ENCODE results near the gene PEAR1. TPM values are rescaled to one million over a fixed set of nuclear protein-coding genes. Genes with fewer than 3 reads are reported as not detected.

The PEAR1 gene
- polyA plus RNA-seq, 1 experiment = 14.9 TPM

DNA sequence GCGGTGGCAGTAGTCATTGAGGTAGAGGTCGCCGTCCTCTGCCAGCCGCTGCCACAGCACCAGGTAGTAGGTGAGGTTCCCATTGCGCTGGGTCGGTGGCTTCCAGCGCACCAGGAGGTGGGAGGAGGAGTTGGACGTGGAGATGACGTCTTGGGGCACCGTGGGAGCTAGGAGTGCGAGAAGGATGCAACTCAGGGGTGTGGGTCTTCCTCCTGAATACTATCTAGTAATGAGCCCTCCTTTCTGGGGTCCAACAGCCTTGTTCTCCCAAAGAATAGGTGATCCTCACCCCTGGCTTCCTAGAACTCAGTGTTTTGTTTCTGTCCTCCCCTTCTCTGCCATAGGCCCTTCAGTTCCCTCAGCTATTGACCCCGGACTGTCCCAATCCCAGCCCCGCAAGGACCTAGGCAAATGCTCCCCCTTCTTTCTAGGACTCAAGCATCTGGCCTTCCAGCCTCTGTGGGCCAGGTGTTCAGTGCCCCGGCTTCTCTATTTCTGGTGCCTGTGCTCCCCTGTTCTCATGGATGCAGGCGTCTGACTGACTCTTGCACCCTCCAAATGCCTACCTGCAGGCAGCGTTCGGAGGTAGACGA, 47.5 kb upstream of the PEAR1 start:
- POLR2A ChIA-PET = no interaction called here
- CTCF ChIA-PET = no interaction called here
- no peak overlapping the region for H3K27ac ChIP-seq (ENCODE audit: low read depth, low read length)
- no peak overlapping the region for H3K4me3 ChIP-seq (ENCODE audit: low read depth, low read length)
- no peak for DNase-seq (ENCODE audit: low read depth, low spot score)
- TF ChIP-seq, protein P1, sequence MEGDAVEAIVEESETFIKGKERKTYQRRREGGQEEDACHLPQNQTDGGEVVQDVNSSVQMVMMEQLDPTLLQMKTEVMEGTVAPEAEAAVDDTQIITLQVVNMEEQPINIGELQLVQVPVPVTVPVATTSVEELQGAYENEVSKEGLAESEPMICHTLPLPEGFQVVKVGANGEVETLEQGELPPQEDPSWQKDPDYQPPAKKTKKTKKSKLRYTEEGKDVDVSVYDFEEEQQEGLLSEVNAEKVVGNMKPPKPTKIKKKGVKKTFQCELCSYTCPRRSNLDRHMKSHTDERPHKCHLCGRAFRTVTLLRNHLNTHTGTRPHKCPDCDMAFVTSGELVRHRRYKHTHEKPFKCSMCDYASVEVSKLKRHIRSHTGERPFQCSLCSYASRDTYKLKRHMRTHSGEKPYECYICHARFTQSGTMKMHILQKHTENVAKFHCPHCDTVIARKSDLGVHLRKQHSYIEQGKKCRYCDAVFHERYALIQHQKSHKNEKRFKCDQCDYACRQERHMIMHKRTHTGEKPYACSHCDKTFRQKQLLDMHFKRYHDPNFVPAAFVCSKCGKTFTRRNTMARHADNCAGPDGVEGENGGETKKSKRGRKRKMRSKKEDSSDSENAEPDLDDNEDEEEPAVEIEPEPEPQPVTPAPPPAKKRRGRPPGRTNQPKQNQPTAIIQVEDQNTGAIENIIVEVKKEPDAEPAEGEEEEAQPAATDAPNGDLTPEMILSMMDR (IDR thresholded peaks at IDR 0.05; ENCODE audit: low read depth, low read length) = no peak
- H3K9me3 ChIP-seq (ENCODE audit: control insufficient read depth, insufficient read depth, low read length) = peaks cover 3% of the 10 kb centered on the region; the same call in 1 of the 2 replicates
- H3K27me3 ChIP-seq (ENCODE audit: control insufficient read depth, insufficient read depth, low read length) = peaks cover 87% of the 10 kb centered on the region

DNA sequence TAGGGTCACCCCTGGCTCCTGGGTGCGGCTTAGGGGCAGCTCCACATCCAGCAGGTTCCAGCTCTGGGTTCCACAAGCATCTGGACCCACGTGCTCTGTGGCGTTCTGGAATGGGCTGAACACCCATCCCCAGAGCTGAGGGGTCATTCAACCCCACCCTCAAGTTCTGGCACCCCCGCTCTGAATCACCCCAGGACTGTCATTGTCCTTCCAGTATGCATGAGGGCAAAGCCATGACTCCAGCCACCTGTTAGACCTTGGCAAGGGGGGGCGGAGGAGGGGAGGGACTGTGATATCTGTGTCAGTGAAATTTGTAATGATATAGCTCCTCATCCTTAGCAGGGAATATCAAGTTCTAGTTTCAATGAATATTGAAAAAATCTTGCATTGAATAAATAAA, 46.9 kb upstream of the PEAR1 start:
- Histone ChIP-seq H3K27me3 (ENCODE audit: control insufficient read depth, insufficient read depth, low read length) (peaks cover 88% of the 10 kb centered on the region), H3K27ac (ENCODE audit: low read depth, low read length) (no peak overlapping the region), H3K4me3 (ENCODE audit: low read depth, low read length) (no peak overlapping the region), H3K9me3 (ENCODE audit: control insufficient read depth, insufficient read depth, low read length) (peaks cover 3% of the 10 kb centered on the region; the same call in 1 of the 2 replicates)
- ChIA-PET CTCF (no interaction called here), POLR2A (no interaction called here)
- TF ChIP-seq, protein P1 (IDR thresholded peaks at IDR 0.05; ENCODE audit: low read depth, low read length) = no peak
- DNase-seq (ENCODE audit: low read depth, low spot score) = no peak

DNA sequence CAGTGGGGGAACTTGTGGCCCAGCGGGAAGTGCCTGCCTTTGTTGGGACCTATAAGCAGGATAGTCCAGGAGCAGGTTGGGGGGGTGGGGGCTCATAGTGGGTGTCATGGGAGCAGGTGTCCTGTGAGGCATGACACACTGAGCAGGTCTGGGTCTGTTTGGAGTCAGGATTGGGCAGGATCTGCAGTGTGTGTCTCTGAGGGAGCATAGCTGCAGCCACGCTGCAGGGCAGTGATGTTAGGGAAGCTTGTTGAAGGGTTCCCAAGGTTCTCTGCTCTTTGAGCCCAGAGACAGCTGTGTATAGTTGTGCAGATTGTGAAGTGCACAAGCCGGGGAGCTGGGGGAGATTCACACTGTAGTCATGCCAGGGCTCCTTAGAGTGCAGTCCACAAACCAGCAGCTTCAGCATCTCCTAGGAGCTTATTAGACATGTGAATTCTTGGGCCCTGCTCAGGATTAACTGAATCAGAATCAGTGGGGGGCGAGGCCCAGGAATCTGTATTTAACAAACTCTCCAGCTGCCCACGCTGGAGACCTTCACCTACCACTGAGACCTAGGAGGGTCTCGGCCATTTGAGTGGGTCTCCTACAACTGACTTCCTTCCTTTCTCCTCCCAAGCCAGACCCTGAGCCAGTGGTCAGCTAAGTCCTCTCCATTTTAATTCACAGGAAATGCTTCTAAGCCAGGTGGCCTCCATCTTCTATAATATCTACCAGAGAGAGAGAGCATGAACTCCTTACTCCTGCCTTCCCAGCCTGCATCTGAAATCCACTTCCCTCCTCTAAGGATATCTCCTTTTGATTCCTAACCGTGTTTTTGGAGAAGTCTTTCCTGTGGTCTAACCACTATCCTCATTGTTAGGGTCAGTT, 45.7 kb upstream of the PEAR1 start:
- Histone ChIP-seq H3K27me3 (ENCODE audit: control insufficient read depth, insufficient read depth, low read length) (peaks cover 83% of the 10 kb centered on the region), H3K4me3 (ENCODE audit: low read depth, low read length) (no peak overlapping the region), H3K27ac (ENCODE audit: low read depth, low read length) (no peak overlapping the region), H3K9me3 (ENCODE audit: control insufficient read depth, insufficient read depth, low read length) (peaks cover 3% of the 10 kb centered on the region; the same call in 1 of the 2 replicates)
- POLR2A ChIA-PET = no interaction called here
- DNase-seq (ENCODE audit: low read depth, low spot score) = no peak
- TF ChIP-seq, protein P1 (IDR thresholded peaks at IDR 0.05; ENCODE audit: low read depth, low read length) = no peak
- CTCF ChIA-PET = interaction anchor here (1.2 to 3.3 kb wide), 4 partner anchors 8 to 36 kb away, joined by 3 to 27 read pairs (median 6); partner anchors contain the start of gene INSRR

DNA sequence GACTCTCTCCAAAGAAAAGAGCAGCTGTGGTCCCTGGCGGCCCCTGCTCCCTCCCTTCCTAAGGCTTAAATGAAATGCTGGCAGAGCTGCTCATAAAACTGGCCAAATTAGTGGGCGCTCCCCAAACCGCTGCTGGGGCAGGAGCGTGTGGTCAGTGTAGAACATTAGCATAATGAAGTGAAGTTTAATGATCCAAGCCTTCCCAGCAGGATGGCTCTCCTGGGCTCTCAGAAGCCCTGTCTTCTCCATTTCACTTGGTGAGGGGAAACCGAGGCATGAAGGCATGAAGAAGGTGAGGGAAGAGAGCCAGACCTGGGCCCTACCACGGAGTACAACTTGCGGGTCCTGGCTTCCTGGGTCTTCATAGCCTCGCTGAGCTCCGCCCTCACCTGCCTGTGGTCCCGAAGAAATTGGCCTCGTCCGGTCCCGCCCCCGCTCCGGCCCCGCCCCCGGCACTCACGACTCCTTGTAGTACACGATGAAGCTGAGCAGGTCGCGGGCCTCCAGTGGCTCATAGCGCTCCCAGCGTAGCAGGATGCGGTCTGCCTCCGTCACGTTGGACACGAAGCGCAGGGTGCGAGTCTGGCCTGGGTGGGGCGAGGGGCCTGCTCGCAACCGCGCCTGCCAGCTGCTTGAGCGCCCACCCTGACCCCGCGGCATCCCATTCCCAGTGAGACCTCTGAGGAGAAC, 44.9 kb upstream of the PEAR1 start:
- POLR2A ChIA-PET = interaction anchor here (0.6 kb wide), 1 partner anchor 70 kb away, joined by 3 read pairs; no protein-coding TSS in a partner anchor
- TF ChIP-seq, protein P1 (IDR thresholded peaks at IDR 0.05; ENCODE audit: low read depth, low read length) = no peak
- DNase-seq (ENCODE audit: low read depth, low spot score) = no peak
- Histone ChIP-seq H3K27ac (ENCODE audit: low read depth, low read length) (no peak overlapping the region), H3K4me3 (ENCODE audit: low read depth, low read length) (no peak overlapping the region), H3K27me3 (ENCODE audit: control insufficient read depth, insufficient read depth, low read length) (peaks cover 79% of the 10 kb centered on the region), H3K9me3 (ENCODE audit: control insufficient read depth, insufficient read depth, low read length) (peaks cover 4% of the 10 kb centered on the region; the same call in 1 of the 2 replicates)
- CTCF ChIA-PET = interaction anchor here (0.9 to 3.3 kb wide), 5 partner anchors 8 to 36 kb away, joined by 3 to 27 read pairs (median 5); partner anchors contain the start of gene INSRR

All from AG04450 (cell line).